Measurements from ENCODE around the gene PTER. TPM values are rescaled to one million over a fixed set of nuclear protein-coding genes. Genes with fewer than 3 reads are reported as not detected.

Gene PTER
- total RNA-seq, 1 donor from 2014 or later, result 16.1 TPM

GRCh38 chr10:16417341-16417740 is 19.5 kb upstream of the PTER start:
- Histone ChIP-seq H3K36me3 (ENCODE audit: control insufficient read depth, insufficient read depth, low read length) (no peaks in the 10 kb centered on the region), H3K4me3 (ENCODE audit: low read depth, low read length) (no peak overlapping the region), H3K27me3 (ENCODE audit: control insufficient read depth, insufficient read depth, low read length) (no peaks in the 10 kb centered on the region)
- TF ChIP-seq, protein P1, sequence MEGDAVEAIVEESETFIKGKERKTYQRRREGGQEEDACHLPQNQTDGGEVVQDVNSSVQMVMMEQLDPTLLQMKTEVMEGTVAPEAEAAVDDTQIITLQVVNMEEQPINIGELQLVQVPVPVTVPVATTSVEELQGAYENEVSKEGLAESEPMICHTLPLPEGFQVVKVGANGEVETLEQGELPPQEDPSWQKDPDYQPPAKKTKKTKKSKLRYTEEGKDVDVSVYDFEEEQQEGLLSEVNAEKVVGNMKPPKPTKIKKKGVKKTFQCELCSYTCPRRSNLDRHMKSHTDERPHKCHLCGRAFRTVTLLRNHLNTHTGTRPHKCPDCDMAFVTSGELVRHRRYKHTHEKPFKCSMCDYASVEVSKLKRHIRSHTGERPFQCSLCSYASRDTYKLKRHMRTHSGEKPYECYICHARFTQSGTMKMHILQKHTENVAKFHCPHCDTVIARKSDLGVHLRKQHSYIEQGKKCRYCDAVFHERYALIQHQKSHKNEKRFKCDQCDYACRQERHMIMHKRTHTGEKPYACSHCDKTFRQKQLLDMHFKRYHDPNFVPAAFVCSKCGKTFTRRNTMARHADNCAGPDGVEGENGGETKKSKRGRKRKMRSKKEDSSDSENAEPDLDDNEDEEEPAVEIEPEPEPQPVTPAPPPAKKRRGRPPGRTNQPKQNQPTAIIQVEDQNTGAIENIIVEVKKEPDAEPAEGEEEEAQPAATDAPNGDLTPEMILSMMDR (IDR thresholded peaks at IDR 0.05; ENCODE audit: insufficient read depth, low read length, severe bottlenecking), result no peak
- DNase-seq (ENCODE audit: low read depth) (no peak), FAIRE-seq (no peak)

GRCh38 chr10:16423599-16423998 is 13.2 kb upstream of the PTER start:
- Histone ChIP-seq H3K27me3 (ENCODE audit: control insufficient read depth, insufficient read depth, low read length) (no peaks in the 10 kb centered on the region), H3K36me3 (ENCODE audit: control insufficient read depth, insufficient read depth, low read length) (no peaks in the 10 kb centered on the region), H3K4me3 (ENCODE audit: low read depth, low read length) (no peak overlapping the region)
- DNase-seq (ENCODE audit: low read depth), result no peak
- TF ChIP-seq, protein P1 (IDR thresholded peaks at IDR 0.05; ENCODE audit: insufficient read depth, low read length, severe bottlenecking), result no peak
- no peak for FAIRE-seq

- DNase-seq (ENCODE audit: low read depth) (peak; percentile 8), FAIRE-seq (no peak)
- Histone ChIP-seq H3K4me3 (ENCODE audit: low read depth, low read length) (no peak overlapping the region), H3K27me3 (ENCODE audit: control insufficient read depth, insufficient read depth, low read length) (no peaks in the 10 kb centered on the region), H3K36me3 (ENCODE audit: control insufficient read depth, insufficient read depth, low read length) (no peaks in the 10 kb centered on the region)
- TF ChIP-seq, protein P1 (IDR thresholded peaks at IDR 0.05; ENCODE audit: insufficient read depth, low read length, severe bottlenecking), result no peak
Measured at GRCh38 chr10:16425449-16425848, 11.4 kb upstream of the PTER start.

- FAIRE-seq (no peak), DNase-seq (ENCODE audit: low read depth) (no peak)
- H3K36me3 ChIP-seq (ENCODE audit: control insufficient read depth, insufficient read depth, low read length), result no peaks in the 10 kb centered on the region
- no peak overlapping the region for H3K4me3 ChIP-seq (ENCODE audit: low read depth, low read length)
- TF ChIP-seq, protein P1 (IDR thresholded peaks at IDR 0.05; ENCODE audit: insufficient read depth, low read length, severe bottlenecking), result no peak
- no peaks in the 10 kb centered on the region for H3K27me3 ChIP-seq (ENCODE audit: control insufficient read depth, insufficient read depth, low read length)
Measured at GRCh38 chr10:16429539-16429938, 7.3 kb upstream of the PTER start.

DNA sequence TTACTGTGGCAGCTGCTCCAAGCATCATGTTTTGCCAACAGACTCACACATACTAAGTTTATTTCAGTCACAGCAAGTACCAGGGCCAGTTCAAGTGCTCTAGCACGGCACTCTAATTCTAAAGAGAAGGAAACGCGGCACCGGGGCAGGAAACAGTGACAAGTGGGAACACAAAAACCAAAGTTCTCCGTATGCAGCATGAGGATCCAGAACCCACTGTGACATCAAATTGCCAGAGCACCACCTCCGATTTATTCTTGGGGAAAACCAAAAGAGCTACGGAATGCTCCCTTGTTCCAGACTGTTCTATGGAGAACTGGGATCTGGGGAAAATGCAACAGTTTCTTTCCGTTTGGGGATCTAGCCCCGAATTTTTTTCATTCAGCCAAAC is 448 bp upstream of the PTER start:
- Histone ChIP-seq H3K36me3 (ENCODE audit: control insufficient read depth, insufficient read depth, low read length) (no peaks in the 10 kb centered on the region), H3K4me3 (ENCODE audit: low read depth, low read length) (peak overlapping the region; percentile 45), H3K27me3 (ENCODE audit: control insufficient read depth, insufficient read depth, low read length) (no peaks in the 10 kb centered on the region)
- DNase-seq (ENCODE audit: low read depth) (no peak), FAIRE-seq (no peak)
- TF ChIP-seq, protein P1 (IDR thresholded peaks at IDR 0.05; ENCODE audit: insufficient read depth, low read length, severe bottlenecking), result no peak

GRCh38 chr10:16437540-16437894 is 707 bp downstream of the PTER start:
- TF ChIP-seq, protein P1 (IDR thresholded peaks at IDR 0.05; ENCODE audit: insufficient read depth, low read length, severe bottlenecking), result no peak
- no peaks in the 10 kb centered on the region for H3K36me3 ChIP-seq (ENCODE audit: control insufficient read depth, insufficient read depth, low read length)
- FAIRE-seq (no peak), DNase-seq (ENCODE audit: low read depth) (no peak)
- H3K27me3 ChIP-seq (ENCODE audit: control insufficient read depth, insufficient read depth, low read length), result no peaks in the 10 kb centered on the region
- peak overlapping the region; percentile 45 for H3K4me3 ChIP-seq (ENCODE audit: low read depth, low read length)
